ENCODE measurements around the gene LYPLA2. TPM values are rescaled to one million over a fixed set of nuclear protein-coding genes. Genes with fewer than 3 reads are reported as not detected.

LYPLA2 gene
- total and polyA plus RNA-seq, 12 donors = 22.0 to 54.5 (median 27.0) TPM

DNA sequence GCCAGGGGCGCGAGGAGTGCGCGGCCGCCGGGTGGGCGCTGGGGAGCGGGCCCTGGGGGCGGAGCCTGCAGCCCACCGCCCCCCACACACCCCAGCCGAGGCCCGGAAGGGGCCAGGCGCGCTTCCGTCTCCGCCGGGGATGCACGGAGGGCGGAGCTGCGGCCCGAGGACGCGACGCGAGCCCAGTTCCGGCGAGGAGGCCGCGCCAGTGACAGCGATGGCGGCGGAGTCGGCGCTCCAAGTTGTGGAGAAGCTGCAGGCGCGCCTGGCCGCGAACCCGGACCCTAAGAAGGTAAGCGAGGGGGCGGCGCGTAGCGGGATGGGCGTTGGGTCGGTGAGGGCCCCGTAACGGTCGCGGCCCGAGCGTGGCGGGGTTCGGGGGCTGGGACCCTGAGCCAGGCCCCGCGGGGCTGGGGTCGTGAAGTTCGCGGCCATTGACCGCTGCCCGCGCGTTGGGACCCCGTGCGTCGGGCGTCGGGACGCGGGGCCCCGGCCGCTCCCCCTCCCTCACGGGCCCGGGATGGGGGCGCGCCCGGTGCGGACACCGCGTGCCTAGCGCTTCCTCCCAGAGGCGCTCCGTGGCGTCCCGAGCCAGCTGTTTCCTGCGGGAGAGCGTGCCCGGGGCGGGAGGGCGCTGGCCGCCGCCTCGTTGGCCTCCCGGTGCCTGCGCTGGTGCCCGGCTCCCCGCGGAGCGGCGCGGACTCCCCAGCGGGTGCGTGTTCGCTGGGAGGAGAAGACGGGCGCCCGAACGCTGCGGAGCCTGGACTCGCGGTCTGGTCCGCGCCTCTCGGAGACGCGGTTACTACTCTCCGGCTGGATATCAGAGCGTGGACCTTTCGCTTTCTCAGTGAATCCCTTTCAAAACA lies 47.4 kb upstream of the LYPLA2 start, which contains the start of gene ELOA:
Gene ELOA, plus strand, starts transcription at position 185 of the 866 bp plus-strand sequence. Its CDS starts 33 bp downstream, at position 218.
- no peak for TF ChIP-seq CTCF (IDR thresholded peaks at IDR 0.05)
- H3K36me3 ChIP-seq = peaks cover 0 to 23% (median 3%) of the 10 kb centered on the region in 9 donors
- DNase-seq = peak; percentile 64 to 79
- no peaks in the 10 kb centered on the region for H3K27me3 ChIP-seq
- H3K27ac ChIP-seq = peak within 1 kb of the TSS; percentile 88 to 98 (median 94)
- ATAC-seq = peak; percentile 94 to 98 (median 96)
- peaks cover 8 to 52% (median 43%) of the 10 kb centered on the region in 9 donors for H3K4me1 ChIP-seq
- 0 to 1% methylated on average over 113 to 115 of the region's 119 CpGs for WGBS, 2 donors
- no peaks in the 10 kb centered on the region for H3K9me3 ChIP-seq
- peak within 1 kb of the TSS; percentile 70 to 100 (median 96) for H3K4me3 ChIP-seq
- intact Hi-C loops (cut with DNase I) = loop anchor here in 7 of 10 donors (5.0 to 10.0 kb wide), 4 partner anchors 46 to 189 kb away; partner anchors contain the start of genes RPL11 (in 5 of the 7) and ID3 (in 2 of the 7)

- DNase-seq (no peak), ATAC-seq (no peak)
- no peaks in the 10 kb centered on the region for H3K27me3 ChIP-seq
- peaks cover 8 to 53% (median 44%) of the 10 kb centered on the region in 9 donors for H3K4me1 ChIP-seq
- no peak overlapping the region for H3K27ac ChIP-seq
- H3K4me3 ChIP-seq = peak overlapping the region in 1 of 10 donors; percentile 87
- intact Hi-C loops (cut with DNase I) = loop anchor here in 4 of 10 donors (10.0 kb wide), 2 partner anchors 51 to 191 kb away; partner anchors contain the start of genes ID3 (in 2 of the 4) and RPL11 (in 2 of the 4)
- WGBS, 2 donors = 40 to 53% methylated on average over 1 of the region's 1 CpG
- peak in 4 of 9 donors; percentile 15 to 33 (median 26) for TF ChIP-seq CTCF (IDR thresholded peaks at IDR 0.05)
- H3K9me3 ChIP-seq = no peaks in the 10 kb centered on the region
- H3K36me3 ChIP-seq = peaks cover 0 to 41% (median 9%) of the 10 kb centered on the region in 9 donors
Observed at GRCh38 chr1:23745515-23745914, 45.4 kb upstream of the LYPLA2 start.

DNA sequence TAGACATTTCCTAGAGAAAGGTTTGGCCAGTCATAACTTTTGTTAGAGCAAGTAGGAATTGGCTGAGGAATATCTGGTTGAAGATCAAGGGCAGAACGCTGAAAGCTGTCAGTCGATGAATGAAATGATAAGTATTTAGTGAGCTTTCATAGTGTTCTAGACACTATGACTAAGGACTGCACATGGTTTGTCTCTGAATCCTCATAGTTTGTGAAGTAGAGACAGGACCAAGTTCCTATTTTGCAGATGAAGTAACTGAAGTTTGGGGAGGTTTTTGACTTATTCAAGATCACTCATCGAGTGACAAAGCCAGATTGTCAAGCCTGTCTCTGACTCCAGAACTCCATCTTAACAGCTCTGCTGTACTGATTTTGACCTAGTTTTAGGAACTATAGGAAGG lies 42.9 kb upstream of the LYPLA2 start:
- H3K36me3 ChIP-seq = peaks cover 0 to 66% (median 31%) of the 10 kb centered on the region in 9 donors
- no peak for TF ChIP-seq CTCF (IDR thresholded peaks at IDR 0.05)

GRCh38 chr1:23751050-23751814 lies 39.7 kb upstream of the LYPLA2 start:
- Histone ChIP-seq H3K27ac (no peak overlapping the region), H3K4me3 (no peak overlapping the region), H3K4me1 (peaks cover 4 to 48% (median 16%) of the 10 kb centered on the region in 9 donors), H3K9me3 (no peaks in the 10 kb centered on the region), H3K27me3 (no peaks in the 10 kb centered on the region), H3K36me3 (peaks cover 0 to 90% (median 62%) of the 10 kb centered on the region in 9 donors)
- peak in 8 of 9 donors; percentile 39 to 67 (median 59) for TF ChIP-seq CTCF (IDR thresholded peaks at IDR 0.05)
- no peak for DNase-seq
- intact Hi-C loops (cut with DNase I) = no loop called here
- ATAC-seq = peak in 4 of 8 donors; percentile 56 to 72 (median 62)
- WGBS, 2 donors = 52 to 53% methylated on average over 11 of the region's 11 CpGs

More for the DNA sequence above, 42.9 kb upstream of the LYPLA2 start:
- Histone ChIP-seq H3K27me3 (no peaks in the 10 kb centered on the region), H3K9me3 (no peaks in the 10 kb centered on the region), H3K4me1 (peaks cover 8 to 53% (median 39%) of the 10 kb centered on the region in 9 donors), H3K27ac (no peak overlapping the region), H3K4me3 (no peak overlapping the region)
- 69 to 72% methylated on average over 3 of the region's 3 CpGs for WGBS, 2 donors
- ATAC-seq (no peak), DNase-seq (no peak)
- intact Hi-C loops (cut with DNase I) = loop anchor here in 4 of 10 donors (10.0 kb wide), 2 partner anchors 53 to 193 kb away; partner anchors contain the start of genes ID3 (in 2 of the 4) and RPL11 (in 2 of the 4)
